Caco-2 (cell line): ENCODE results near the gene THRB. TPM values are rescaled to one million over a fixed set of nuclear protein-coding genes. Genes with fewer than 3 reads are reported as not detected.

Experiments
- BruUV-seq: library from RNA; stranded (reverse); fragments of 400-500 nt; replicated peaks from 2 replicates; lab custom pipeline; 2021; lab: Mats Ljungman, UMichigan
- CTCF ChIA-PET: fragments of 300-600 bp; sonication (Branson Sonifier 250); formaldehyde crosslinking; loops from one replicate; lab custom pipeline; 2022; ENCODE audit warnings: antibody characterized with exemption; lab: Charles Lee
- POLR2A ChIA-PET: fragments of 300-600 bp; sonication (Branson Sonifier 250); formaldehyde crosslinking; loops from one replicate; lab custom pipeline; 2022; ENCODE audit warnings: antibody characterized with exemption; lab: Charles Lee
- DNase-seq, 2 experiments: peaks; one replicate each; pipeline versions ENCODE4 v3.0.0 to v3.0.0-alpha.2; 2020 to 2022
- H3K27me3 ChIP-seq: replicated peaks from 2 replicates; pipeline ENCODE4 v1.6.0; 2011; ENCODE audit warnings: low read length; ENCODE audit not compliant: control insufficient read depth, insufficient read depth
- H3K36me3 ChIP-seq: 2 replicates; pipeline ENCODE4 v1.5.1; 2011; ENCODE audit warnings: low read length; ENCODE audit not compliant: control insufficient read depth, insufficient read depth
- H3K4me1 ChIP-seq: fragments of 250-450 bp; sonication (Bioruptor Pico); 2 replicates; pipeline ENCODE4 v1.5.1; 2020; ENCODE audit warnings: mild to moderate bottlenecking
- H3K4me3 ChIP-seq: 2 replicates; pipeline ENCODE4 v1.5.1; 2011; ENCODE audit warnings: low read depth, mild to moderate bottlenecking, control low read depth, low read length
- H3K9me3 ChIP-seq: fragments of 250-450 bp; sonication (Bioruptor Pico); 2 replicates; pipeline ENCODE4 v1.5.1; 2020; ENCODE audit warnings: mild to moderate bottlenecking, moderate library complexity
- H3K27ac Mint-ChIP-seq: one replicate; pipeline ENCODE4 v1.8.0; 2022; ENCODE audit warnings: mixed read lengths; ENCODE audit not compliant: unreplicated experiment
- H3K27me3 Mint-ChIP-seq: one replicate; pipeline ENCODE4 v1.8.0; 2022; ENCODE audit warnings: mixed read lengths; ENCODE audit not compliant: insufficient read depth, unreplicated experiment
- H3K36me3 Mint-ChIP-seq: one replicate; pipeline ENCODE4 v1.8.0; 2022; ENCODE audit warnings: mild to moderate bottlenecking, mixed read lengths; ENCODE audit not compliant: insufficient read depth, unreplicated experiment
- H3K4me1 Mint-ChIP-seq: one replicate; pipeline ENCODE4 v1.8.0; 2022; ENCODE audit warnings: low read depth, mixed read lengths; ENCODE audit not compliant: unreplicated experiment
- H3K4me3 Mint-ChIP-seq: one replicate; pipeline ENCODE4 v1.8.0; 2022; ENCODE audit warnings: mild to moderate bottlenecking, moderate library complexity, mixed read lengths; ENCODE audit not compliant: unreplicated experiment
- H3K9me3 Mint-ChIP-seq: one replicate; pipeline ENCODE4 v1.8.0; 2022; ENCODE audit warnings: mixed read lengths; ENCODE audit not compliant: unreplicated experiment
- CTCF ChIP-seq, 2 experiments: fragments of 200-600 bp in 1 of 2; IDR thresholded peaks; 1 replicate in 1 of 2; 2 replicates in 1 of 2; pipeline versions ENCODE4 v1.5.1 to v1.8.0; 2011 to 2022; ENCODE audit warnings: antibody characterized with exemption in 1 of 2, control low read depth in 1 of 2, inconsistent platforms in 1 of 2, low read depth in 1 of 2, low read length in 1 of 2, mild to moderate bottlenecking in 1 of 2, moderate library complexity in 1 of 2; ENCODE audit not compliant: insufficient read depth in 1 of 2, severe bottlenecking in 1 of 2, unreplicated experiment in 1 of 2
- intact Hi-C: fragments of 100-400 bp; cut with micrococcal nuclease; formaldehyde crosslinking; loops from one replicate; pipeline ENCODE4 v1.10.0; 2022; ENCODE audit not compliant: unreplicated experiment
- total RNA-seq: library from RNA; stranded (reverse); gene quantifications from 2 replicates; pipeline ENCODE4 v1.2.3, GENCODE V29; 2022

The THRB gene
- total RNA-seq, 1 experiment from 2014 or later: 19.4 TPM

GRCh38 chr3:24367216-24367615 is 127.4 kb downstream of the THRB start:
- no peak for TF ChIP-seq CTCF (IDR thresholded peaks at IDR 0.05; ENCODE audit: insufficient read depth in 1 of 2, low read depth in 1 of 2, low read length in 1 of 2, severe bottlenecking in 1 of 2, unreplicated experiment in 1 of 2)
- ChIA-PET CTCF (no interaction called here), POLR2A (no interaction called here)
- Mint-ChIP-seq H3K4me3 (no peak overlapping the region), H3K27ac (no peak overlapping the region), H3K36me3 (no peaks in the 10 kb centered on the region), H3K9me3 (no peaks in the 10 kb centered on the region), H3K4me1 (peaks cover 17% of the 10 kb centered on the region), H3K27me3 (no peaks in the 10 kb centered on the region)
- Histone ChIP-seq H3K36me3 (no peaks in the 10 kb centered on the region; the same call in 1 of the 2 replicates), H3K9me3 (no peaks in the 10 kb centered on the region), H3K4me3 (no peak overlapping the region), H3K27me3 (no peaks in the 10 kb centered on the region), H3K4me1 (peaks cover 48% of the 10 kb centered on the region)
- DNase-seq: no peak
- BruUV-seq: no TSS peak
- intact Hi-C loops: loop anchor here (1.0 to 10.0 kb wide), 2 partner anchors 9 to 278 kb away; no protein-coding TSS in a partner anchor

- ChIA-PET POLR2A (no interaction called here), CTCF (no interaction called here)
- peaks cover 20% of the 10 kb centered on the region for H3K4me1 Mint-ChIP-seq
- no peaks in the 10 kb centered on the region for H3K27me3 Mint-ChIP-seq
- no peaks in the 10 kb centered on the region for H3K36me3 Mint-ChIP-seq
- no peak overlapping the region for H3K27ac Mint-ChIP-seq
- peaks cover 48% of the 10 kb centered on the region for H3K4me1 ChIP-seq
- H3K9me3 ChIP-seq: no peaks in the 10 kb centered on the region
- intact Hi-C loops: loop anchor here (10.0 kb wide), 1 partner anchor 280 kb away; no protein-coding TSS in a partner anchor
- peak; percentile 15 to 44 for DNase-seq
- no peak for TF ChIP-seq CTCF (IDR thresholded peaks at IDR 0.05; ENCODE audit: insufficient read depth in 1 of 2, low read depth in 1 of 2, low read length in 1 of 2, severe bottlenecking in 1 of 2, unreplicated experiment in 1 of 2)
- no peaks in the 10 kb centered on the region for H3K9me3 Mint-ChIP-seq
- no peak overlapping the region for H3K4me3 Mint-ChIP-seq
- no peaks in the 10 kb centered on the region; the same call in 1 of the 2 replicates for H3K36me3 ChIP-seq
- no peak overlapping the region for H3K4me3 ChIP-seq
- no TSS peak for BruUV-seq
- no peaks in the 10 kb centered on the region for H3K27me3 ChIP-seq
Measured at GRCh38 chr3:24365168-24365567, 129.5 kb downstream of the THRB start.

- DNase-seq: no peak
- no peaks in the 10 kb centered on the region for H3K27me3 ChIP-seq
- CTCF ChIA-PET: interaction anchor here (1.5 kb wide), 1 partner anchor 160 kb away, joined by 3 read pairs; no protein-coding TSS in a partner anchor
- H3K9me3 Mint-ChIP-seq: no peaks in the 10 kb centered on the region
- H3K4me1 ChIP-seq: peaks cover 48% of the 10 kb centered on the region
- intact Hi-C loops: loop anchor here (10.0 kb wide), 1 partner anchor 280 kb away; no protein-coding TSS in a partner anchor
- peaks cover 20% of the 10 kb centered on the region for H3K4me1 Mint-ChIP-seq
- BruUV-seq: no TSS peak
- H3K36me3 Mint-ChIP-seq: no peaks in the 10 kb centered on the region
- H3K4me3 Mint-ChIP-seq: no peak overlapping the region
- H3K9me3 ChIP-seq: no peaks in the 10 kb centered on the region
- POLR2A ChIA-PET: no interaction called here
- H3K36me3 ChIP-seq: no peaks in the 10 kb centered on the region; the same call in 1 of the 2 replicates
- no peak for TF ChIP-seq CTCF (IDR thresholded peaks at IDR 0.05; ENCODE audit: insufficient read depth in 1 of 2, low read depth in 1 of 2, low read length in 1 of 2, severe bottlenecking in 1 of 2, unreplicated experiment in 1 of 2)
- H3K27me3 Mint-ChIP-seq: no peaks in the 10 kb centered on the region
- H3K4me3 ChIP-seq: no peak overlapping the region
- no peak overlapping the region for H3K27ac Mint-ChIP-seq
Measured at GRCh38 chr3:24364359-24364758, 130.3 kb downstream of the THRB start.
